Adipocyte (in vitro differentiated cells): ENCODE measurements around the gene YBEY.
A peak's percentile ranks its signal among the peaks of the same experiment; 100 is the strongest.
"Not testable (repeated sequence)": the region's sequence is repeated elsewhere in the genome, so short reads cannot be mapped to it uniquely, and the experiment has no call there.

Source experiments
- DNase-seq: peaks from one replicate; pipeline ENCODE4 v3.0.0-alpha.2; 2015; ENCODE audit warnings: low read depth
- H3K27me3 ChIP-seq: replicated peaks from 2 replicates; pipeline ENCODE4 v1.7.0; 2013; ENCODE audit warnings: mild to moderate bottlenecking, low read length, moderate library complexity; ENCODE audit not compliant: control insufficient read depth, insufficient read depth
- H3K36me3 ChIP-seq: 2 replicates; pipeline ENCODE4 v1.7.0; 2013; ENCODE audit warnings: low read length, mild to moderate bottlenecking, moderate library complexity; ENCODE audit not compliant: control insufficient read depth, insufficient read depth, severe bottlenecking
- H3K4me1 ChIP-seq: 2 replicates; pipeline ENCODE4 v1.7.0; 2013; ENCODE audit warnings: mild to moderate bottlenecking, low read length, moderate library complexity; ENCODE audit not compliant: control insufficient read depth, insufficient read depth
- H3K4me3 ChIP-seq: 2 replicates; pipeline ENCODE4 v1.7.0; 2013; ENCODE audit warnings: mild to moderate bottlenecking, low read length, moderate library complexity
- H3K9ac ChIP-seq: 2 replicates; pipeline ENCODE4 v1.7.0; 2013; ENCODE audit warnings: mild to moderate bottlenecking, low read length, moderate library complexity
- H3K9me3 ChIP-seq: 2 replicates; pipeline ENCODE4 v1.7.0; 2013; ENCODE audit warnings: mild to moderate bottlenecking, low read length, moderate library complexity; ENCODE audit not compliant: control insufficient read depth

Gene YBEY, protein sequence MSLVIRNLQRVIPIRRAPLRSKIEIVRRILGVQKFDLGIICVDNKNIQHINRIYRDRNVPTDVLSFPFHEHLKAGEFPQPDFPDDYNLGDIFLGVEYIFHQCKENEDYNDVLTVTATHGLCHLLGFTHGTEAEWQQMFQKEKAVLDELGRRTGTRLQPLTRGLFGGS

GRCh38 chr21:46285761-46286647 is at the start of gene YBEY:
Gene YBEY (plus strand): TSS chr21:46286342. CDS start chr21:46286914, 572 bp downstream.
- Histone ChIP-seq H3K9me3 (no peaks in the 10 kb centered on the region), H3K4me1 (peaks cover 43% of the 10 kb centered on the region), H3K4me3 (peak within 1 kb of the TSS; percentile 99), H3K36me3 (peaks cover 26% of the 10 kb centered on the region), H3K27me3 (no peaks in the 10 kb centered on the region), H3K9ac (peak within 1 kb of the TSS; percentile 96)
- DNase-seq: peak; percentile 97

GRCh38 chr21:46237474-46237873 is 48.7 kb upstream of the YBEY start:
- Histone ChIP-seq H3K27me3 (no peaks in the 10 kb centered on the region), H3K36me3 (peaks cover 94% of the 10 kb centered on the region), H3K4me1 (no peaks in the 10 kb centered on the region), H3K9ac (no peak overlapping the region), H3K9me3 (no peaks in the 10 kb centered on the region), H3K4me3 (no peak overlapping the region)
- no peak for DNase-seq

DNA sequence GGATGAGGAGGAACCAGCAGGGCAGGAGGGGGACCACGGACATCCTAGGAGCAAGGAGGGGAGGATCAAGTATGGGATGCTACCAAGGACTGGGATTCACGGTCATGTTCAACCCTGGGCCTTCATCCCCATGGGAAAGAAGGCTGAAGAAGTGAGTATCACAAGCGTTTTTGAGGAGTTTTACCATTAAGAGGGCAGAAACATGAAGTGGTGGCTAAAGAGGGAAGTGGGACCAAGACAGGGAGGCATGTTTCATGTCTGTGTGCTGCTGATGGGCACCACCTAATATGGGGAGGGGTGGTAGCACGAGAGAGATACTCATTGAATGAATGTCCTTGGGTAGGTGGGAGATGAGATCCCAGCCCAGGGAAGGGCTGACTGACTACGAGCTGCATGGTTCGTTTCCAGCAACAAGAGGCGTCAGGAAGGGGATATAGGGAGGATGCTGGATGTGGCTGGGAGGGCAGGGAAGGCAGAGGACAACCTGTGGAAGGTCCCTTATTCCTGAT is 46.3 kb upstream of the YBEY start:
- Histone ChIP-seq H3K4me3 (no peak overlapping the region), H3K9ac (no peak overlapping the region), H3K4me1 (no peaks in the 10 kb centered on the region), H3K27me3 (no peaks in the 10 kb centered on the region), H3K9me3 (no peaks in the 10 kb centered on the region), H3K36me3 (peaks cover 95% of the 10 kb centered on the region)
- no peak for DNase-seq

DNA sequence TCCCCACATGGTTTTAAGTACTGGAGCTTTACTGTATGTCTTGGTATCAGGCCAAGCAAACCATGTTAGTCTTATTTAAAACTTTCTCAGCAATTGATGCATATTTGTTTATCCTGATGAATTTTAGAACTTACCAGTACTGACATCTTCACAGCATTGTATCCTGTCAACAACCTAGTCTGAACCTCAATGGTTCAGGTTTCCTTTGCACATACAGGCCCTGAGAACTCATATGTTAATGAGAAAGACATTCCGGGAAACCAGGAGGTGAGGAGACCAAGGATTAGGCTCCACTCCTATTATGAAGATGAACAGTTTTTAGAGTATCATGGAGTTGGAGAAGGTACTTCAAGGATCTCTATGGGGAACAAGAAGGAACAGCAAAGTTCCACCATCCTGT is 44.6 kb upstream of the YBEY start:
- H3K4me3 ChIP-seq, H3K9me3 ChIP-seq, H3K9ac ChIP-seq, DNase-seq, H3K27me3 ChIP-seq, H3K4me1 ChIP-seq: not testable (repeated sequence)
- H3K36me3 ChIP-seq: peaks cover 95% of the 10 kb centered on the region

- H3K27me3 ChIP-seq: no peaks in the 10 kb centered on the region
- no peaks in the 10 kb centered on the region for H3K9me3 ChIP-seq
- H3K36me3 ChIP-seq: peaks cover 98% of the 10 kb centered on the region
- no peak overlapping the region for H3K9ac ChIP-seq
- DNase-seq: no peak
- H3K4me1 ChIP-seq: no peaks in the 10 kb centered on the region
- no peak overlapping the region for H3K4me3 ChIP-seq
Measured at GRCh38 chr21:46243325-46243724, 42.8 kb upstream of the YBEY start.

DNA sequence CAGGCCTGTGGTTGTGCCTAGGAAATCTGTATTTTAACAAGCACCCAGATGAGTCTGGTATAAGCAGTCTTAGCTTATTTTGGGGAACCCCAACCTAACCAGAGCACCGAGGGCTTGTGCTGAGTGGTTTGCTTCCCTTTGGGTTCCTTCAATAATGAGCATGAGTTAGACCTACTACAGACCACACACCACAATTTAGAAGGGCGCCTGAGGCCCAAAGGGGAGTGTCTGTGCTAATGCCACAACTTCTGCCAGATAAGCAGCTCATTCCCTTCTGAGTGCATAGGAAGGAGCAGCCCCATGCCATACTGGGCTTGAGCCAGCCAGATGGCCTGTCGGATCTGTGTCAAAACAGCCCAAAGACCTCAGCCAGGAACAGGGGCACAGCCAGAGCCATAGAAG is 42.2 kb upstream of the YBEY start:
- no peak overlapping the region for H3K9ac ChIP-seq
- peaks cover 98% of the 10 kb centered on the region for H3K36me3 ChIP-seq
- no peaks in the 10 kb centered on the region for H3K27me3 ChIP-seq
- DNase-seq: no peak
- no peaks in the 10 kb centered on the region for H3K4me1 ChIP-seq
- H3K9me3 ChIP-seq: no peaks in the 10 kb centered on the region
- H3K4me3 ChIP-seq: no peak overlapping the region

DNA sequence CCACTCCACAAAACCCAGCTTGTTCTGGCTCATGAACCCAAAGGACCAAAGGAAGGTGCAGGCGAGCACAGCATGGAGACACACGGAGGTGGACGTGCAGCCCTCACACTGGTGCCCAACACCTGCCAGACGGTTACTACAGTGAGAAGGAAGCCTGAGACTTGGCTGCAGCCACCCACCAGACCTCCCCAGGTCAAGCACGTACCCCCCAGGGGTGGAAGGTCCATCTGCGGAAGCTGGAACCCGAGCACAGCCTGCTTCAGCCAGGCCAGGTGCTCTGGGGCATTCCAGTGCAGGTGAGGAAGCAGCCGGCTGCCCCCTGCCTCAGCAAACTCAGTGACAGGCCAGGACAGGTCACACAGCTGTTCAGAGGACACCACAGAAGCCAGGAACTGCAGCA is 41.5 kb upstream of the YBEY start:
- Histone ChIP-seq H3K36me3 (peaks cover 96% of the 10 kb centered on the region), H3K27me3 (no peaks in the 10 kb centered on the region), H3K9ac (no peak overlapping the region), H3K4me3 (no peak overlapping the region), H3K9me3 (no peaks in the 10 kb centered on the region), H3K4me1 (no peaks in the 10 kb centered on the region)
- DNase-seq: no peak

DNA sequence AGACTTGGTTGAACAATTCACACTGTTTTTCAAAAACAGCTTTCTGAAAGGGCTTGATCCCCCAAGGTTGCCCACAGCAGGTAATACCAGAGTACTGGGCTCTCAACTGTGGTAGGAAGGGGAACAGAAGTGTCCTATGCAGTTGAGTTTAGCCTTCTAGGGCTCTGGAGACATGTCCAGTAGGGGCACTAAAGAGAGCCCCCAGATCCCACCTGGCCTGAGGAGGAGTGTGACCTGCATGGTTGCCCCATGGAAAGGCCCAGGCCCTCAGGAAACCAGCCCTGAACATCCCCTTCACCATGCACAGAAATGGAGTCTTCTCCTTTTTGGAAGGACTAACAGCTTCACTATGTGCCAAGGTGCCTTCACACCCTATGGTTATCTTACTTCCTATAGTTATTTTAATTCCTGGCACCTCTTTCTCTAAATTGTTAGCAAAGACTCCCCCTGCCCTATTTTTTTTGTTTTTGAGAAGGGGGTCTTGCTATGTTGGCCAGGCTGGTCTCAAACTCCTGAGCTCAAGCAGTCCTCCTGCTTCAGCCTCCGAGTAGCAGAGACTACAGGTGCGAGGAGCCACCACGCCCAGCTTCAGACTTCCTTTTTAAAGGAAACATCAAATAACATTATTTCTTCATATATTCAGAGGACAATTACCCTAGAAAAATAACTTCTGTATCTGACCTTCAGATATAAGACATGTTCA is 40.8 kb upstream of the YBEY start:
- Histone ChIP-seq H3K36me3 (peaks cover 96% of the 10 kb centered on the region), H3K9ac (no peak overlapping the region), H3K27me3 (no peaks in the 10 kb centered on the region)

DNA sequence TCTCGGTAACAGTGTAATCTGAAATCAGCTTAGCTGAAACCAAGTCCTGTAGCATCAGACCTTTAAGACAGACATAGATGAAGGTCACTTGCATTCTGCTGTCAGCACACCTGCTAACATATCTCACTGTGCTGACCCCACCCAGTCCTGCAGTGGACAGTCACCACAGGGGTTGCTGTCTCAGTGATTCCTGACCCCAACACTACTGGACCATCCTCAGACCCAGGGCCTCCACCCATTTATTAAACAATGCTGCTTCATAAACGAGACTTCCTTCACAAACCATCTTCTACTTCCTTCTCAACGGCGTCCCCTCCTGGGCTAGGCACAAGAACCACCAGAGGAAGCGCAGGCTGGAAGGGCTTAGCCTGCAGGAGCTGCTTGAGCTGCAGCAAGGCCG is 39.8 kb upstream of the YBEY start:
- DNase-seq: no peak
- Histone ChIP-seq H3K9ac (no peak overlapping the region), H3K36me3 (peaks cover 96% of the 10 kb centered on the region), H3K27me3 (no peaks in the 10 kb centered on the region), H3K4me3 (no peak overlapping the region), H3K4me1 (no peaks in the 10 kb centered on the region), H3K9me3 (no peaks in the 10 kb centered on the region)

More for the DNA sequence above, 40.8 kb upstream of the YBEY start:
- DNase-seq: no peak
- no peak overlapping the region for H3K4me3 ChIP-seq
- H3K9me3 ChIP-seq: no peaks in the 10 kb centered on the region
- H3K4me1 ChIP-seq: no peaks in the 10 kb centered on the region

DNA sequence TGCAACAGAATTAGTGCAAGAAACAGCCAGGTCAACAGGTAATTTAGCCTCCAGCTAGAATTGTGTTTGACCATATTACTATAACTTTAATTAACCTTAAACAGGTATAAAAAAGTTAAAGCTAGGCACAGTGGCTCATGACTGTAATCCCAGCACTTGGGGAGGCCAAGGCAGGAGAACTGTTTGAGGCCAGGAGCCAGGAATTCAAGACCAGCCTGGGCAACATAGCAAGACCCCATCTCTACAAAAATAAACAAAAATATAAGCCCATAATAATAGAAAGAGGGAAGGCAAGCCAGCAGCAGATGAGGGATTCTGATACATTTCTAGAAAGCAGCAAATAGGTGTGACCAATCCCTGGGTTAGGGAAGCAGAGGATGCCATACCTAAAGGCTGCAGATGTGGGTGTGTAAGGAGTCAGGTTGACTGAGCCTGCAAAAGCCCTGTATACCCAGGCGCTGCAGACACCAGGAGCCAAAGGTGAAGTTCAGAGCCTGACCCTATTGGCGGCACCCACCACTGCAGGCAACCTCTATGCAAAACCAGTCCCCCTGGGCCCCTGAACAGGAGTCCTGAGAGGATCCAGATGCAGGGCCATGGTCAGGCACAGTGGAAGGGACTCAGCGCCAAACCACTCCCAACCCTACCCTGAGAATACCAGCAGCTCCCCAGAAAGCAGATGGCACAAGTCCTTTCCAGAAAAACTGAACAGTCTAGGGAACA is 38.3 kb upstream of the YBEY start:
- Histone ChIP-seq H3K9ac (no peak overlapping the region), H3K9me3 (no peaks in the 10 kb centered on the region), H3K27me3 (no peaks in the 10 kb centered on the region), H3K4me3 (no peak overlapping the region), H3K4me1 (no peaks in the 10 kb centered on the region), H3K36me3 (peaks cover 96% of the 10 kb centered on the region)
- no peak for DNase-seq

DNA sequence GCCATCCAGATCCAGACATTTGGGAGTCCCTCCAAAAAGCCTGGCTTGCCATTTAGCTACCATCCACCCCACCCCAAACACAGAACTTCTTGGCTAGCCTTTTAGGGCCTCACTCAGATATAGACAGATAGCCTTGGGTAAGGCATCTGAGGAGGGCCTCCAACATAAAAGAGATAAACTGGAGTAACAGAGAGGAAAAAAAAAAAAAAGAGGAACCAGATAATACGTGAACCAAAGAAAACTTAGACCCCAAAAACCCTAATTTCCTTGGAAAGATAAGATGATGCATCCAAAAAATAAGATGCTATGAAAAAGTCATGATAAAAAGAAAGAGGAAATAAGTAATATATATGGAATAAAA is 37.7 kb upstream of the YBEY start:
- H3K36me3 ChIP-seq: peaks cover 96% of the 10 kb centered on the region

More for the DNA sequence above, 37.7 kb upstream of the YBEY start:
- H3K4me1 ChIP-seq: no peaks in the 10 kb centered on the region
- H3K4me3 ChIP-seq: no peak overlapping the region
- H3K9me3 ChIP-seq: no peaks in the 10 kb centered on the region
- no peaks in the 10 kb centered on the region for H3K27me3 ChIP-seq
- H3K9ac ChIP-seq: no peak overlapping the region
- DNase-seq: no peak
